Sigmoid colon (tissue), 7 donors: ENCODE measurements around the gene ZNF792. TPM values are rescaled to one million over a fixed set of nuclear protein-coding genes. Genes with fewer than 3 reads are reported as not detected.
A peak's percentile ranks its signal among the peaks of the same experiment; 100 is the strongest.
"Not testable (repeated sequence)": the region's sequence is repeated elsewhere in the genome, so short reads cannot be mapped to it uniquely, and the experiment has no call there.

Experiments
- DNase-seq: peaks from one replicate; pipeline ENCODE4 v3.0.0-alpha.2; 2019
- H3K27ac ChIP-seq, 4 donors: fragments of 200-600 bp; sonication (generic); one replicate each; pipeline ENCODE4 v1.5.1; 2016 to 2019; ENCODE audit warnings: mild to moderate bottlenecking in 1 of 4
- H3K27me3 ChIP-seq, 3 donors: fragments of 200-600 bp; sonication (generic); one replicate each; pipeline ENCODE4 v1.5.1; 2019; ENCODE audit warnings: mild to moderate bottlenecking in 1 of 3
- H3K36me3 ChIP-seq, 4 donors: fragments of 200-600 bp; sonication (generic); one replicate each; pipeline ENCODE4 v1.5.1; 2016 to 2019
- H3K4me1 ChIP-seq, 4 donors: fragments of 200-600 bp; sonication (generic); one replicate each; pipeline ENCODE4 v1.5.1; 2017 to 2019
- H3K4me3 ChIP-seq, 4 donors: fragments of 200-600 bp; sonication (generic); one replicate each; pipeline ENCODE4 v1.5.1; 2017 to 2019; ENCODE audit warnings: mild to moderate bottlenecking in 2 of 4, moderate library complexity in 1 of 4
- H3K9me3 ChIP-seq, 4 donors: fragments of 200-600 bp in 3 of 4; sonication (generic) in 3 of 4; one replicate each; pipeline versions ENCODE4 v1.5.1 to v1.6.1; 2013 to 2019
- EP300 ChIP-seq, 4 donors: sonication (generic); formaldehyde crosslinking; IDR thresholded peaks; one replicate each; pipeline ENCODE4 v1.6.1; 2017; ENCODE audit warnings: antibody characterized with exemption in 4 of 4
- POLR2A ChIP-seq, 2 donors: fragments of 450-650 bp; IDR thresholded peaks; one replicate each; pipeline ENCODE4 v1.6.1; 2016; ENCODE audit warnings: antibody characterized with exemption in 2 of 2, mild to moderate bottlenecking in 2 of 2, moderate library complexity in 2 of 2
- POLR2AphosphoS5 ChIP-seq, 4 donors: sonication (generic); formaldehyde crosslinking; IDR thresholded peaks; one replicate each; pipeline ENCODE4 v1.6.1; 2017; ENCODE audit warnings: antibody characterized with exemption in 4 of 4
- WGBS, 2 donors: extraction: QIAGEN DNeasy Blood & Tissue Kit; methylation state at CpG; one replicate each; pipeline ENCODE4 v1.1.7; 2013; 5-methylcytosine and 5-hydroxymethylcytosine counted together
- intact Hi-C: fragments of 100-400 bp; cut with DNase I; formaldehyde crosslinking; loops from one replicate; pipeline ENCODE4 v1.15.1; 2023
- polyA plus RNA-seq, 3 donors: library from polyadenylated mRNA; stranded (reverse); fragments of 200-250 nt; gene quantifications; one replicate each; pipeline ENCODE4 v1.2.3, GENCODE V29; 2013
- total RNA-seq, 4 donors: library from RNA; depleted of rRNA; stranded (reverse); fragments of >200 nt; gene quantifications; one replicate each; pipeline ENCODE4 v1.1.0, GENCODE V29; 2016
- TF ChIP-seq, protein P1 (sequence below), 4 experiments: fragments of 450-650 bp in 3 of 4; fragments of 200-600 bp in 1 of 4; IDR thresholded peaks; one replicate each; pipeline ENCODE4 v1.5.1; 2016 to 2019; ENCODE audit warnings: antibody characterized with exemption in 4 of 4, mild to moderate bottlenecking in 3 of 4, moderate library complexity in 2 of 4
- donor health status: healthy with polysubstance abuse.
- donor health status: Bipolar disorder and iron deficiency.
- donor health status: healthy.

The ZNF792 gene
- total and polyA plus RNA-seq, 7 donors, result 1.4 to 6.4 (median 3.1) TPM

DNA sequence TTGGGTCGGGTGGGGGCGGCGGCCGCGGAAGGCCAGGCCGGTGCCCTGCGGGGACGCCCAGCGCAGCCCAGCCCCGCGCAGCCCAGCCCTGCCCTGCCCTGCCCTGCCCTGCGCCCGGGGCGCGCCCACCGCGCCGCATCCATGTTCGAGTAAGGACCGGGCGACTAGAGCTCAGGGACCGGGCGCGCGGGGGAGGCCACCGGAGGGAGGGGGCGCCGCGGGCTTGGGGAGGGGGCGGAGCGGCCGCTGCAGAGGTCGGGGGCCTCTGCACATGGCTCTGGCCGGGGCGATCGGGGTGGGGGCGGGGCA, 36.3 kb upstream of the ZNF792 start:
- 1% methylated on average over 37 of the region's 37 CpGs for WGBS, 2 donors
- TF ChIP-seq POLR2AphosphoS5 (IDR thresholded peaks at IDR 0.05) (no peak), EP300 (IDR thresholded peaks at IDR 0.05) (no peak), POLR2A (IDR thresholded peaks at IDR 0.05) (no peak)
- TF ChIP-seq, protein P1, sequence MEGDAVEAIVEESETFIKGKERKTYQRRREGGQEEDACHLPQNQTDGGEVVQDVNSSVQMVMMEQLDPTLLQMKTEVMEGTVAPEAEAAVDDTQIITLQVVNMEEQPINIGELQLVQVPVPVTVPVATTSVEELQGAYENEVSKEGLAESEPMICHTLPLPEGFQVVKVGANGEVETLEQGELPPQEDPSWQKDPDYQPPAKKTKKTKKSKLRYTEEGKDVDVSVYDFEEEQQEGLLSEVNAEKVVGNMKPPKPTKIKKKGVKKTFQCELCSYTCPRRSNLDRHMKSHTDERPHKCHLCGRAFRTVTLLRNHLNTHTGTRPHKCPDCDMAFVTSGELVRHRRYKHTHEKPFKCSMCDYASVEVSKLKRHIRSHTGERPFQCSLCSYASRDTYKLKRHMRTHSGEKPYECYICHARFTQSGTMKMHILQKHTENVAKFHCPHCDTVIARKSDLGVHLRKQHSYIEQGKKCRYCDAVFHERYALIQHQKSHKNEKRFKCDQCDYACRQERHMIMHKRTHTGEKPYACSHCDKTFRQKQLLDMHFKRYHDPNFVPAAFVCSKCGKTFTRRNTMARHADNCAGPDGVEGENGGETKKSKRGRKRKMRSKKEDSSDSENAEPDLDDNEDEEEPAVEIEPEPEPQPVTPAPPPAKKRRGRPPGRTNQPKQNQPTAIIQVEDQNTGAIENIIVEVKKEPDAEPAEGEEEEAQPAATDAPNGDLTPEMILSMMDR (IDR thresholded peaks at IDR 0.05), result no peak
- H3K36me3 ChIP-seq, result peaks cover 0 to under 1% (median 0%) of the 10 kb centered on the region in 4 donors
- no peak for DNase-seq
- peak overlapping the region; percentile 97 to 100 (median 99) for H3K27ac ChIP-seq
- H3K4me1 ChIP-seq, result peaks cover 0 to 50% (median 38%) of the 10 kb centered on the region in 4 donors
- intact Hi-C loops, result no loop called here
- H3K9me3 ChIP-seq, result no peaks in the 10 kb centered on the region
- H3K27me3 ChIP-seq, result no peaks in the 10 kb centered on the region
- H3K4me3 ChIP-seq, result peak overlapping the region; percentile 83 to 99 (median 85)

DNA sequence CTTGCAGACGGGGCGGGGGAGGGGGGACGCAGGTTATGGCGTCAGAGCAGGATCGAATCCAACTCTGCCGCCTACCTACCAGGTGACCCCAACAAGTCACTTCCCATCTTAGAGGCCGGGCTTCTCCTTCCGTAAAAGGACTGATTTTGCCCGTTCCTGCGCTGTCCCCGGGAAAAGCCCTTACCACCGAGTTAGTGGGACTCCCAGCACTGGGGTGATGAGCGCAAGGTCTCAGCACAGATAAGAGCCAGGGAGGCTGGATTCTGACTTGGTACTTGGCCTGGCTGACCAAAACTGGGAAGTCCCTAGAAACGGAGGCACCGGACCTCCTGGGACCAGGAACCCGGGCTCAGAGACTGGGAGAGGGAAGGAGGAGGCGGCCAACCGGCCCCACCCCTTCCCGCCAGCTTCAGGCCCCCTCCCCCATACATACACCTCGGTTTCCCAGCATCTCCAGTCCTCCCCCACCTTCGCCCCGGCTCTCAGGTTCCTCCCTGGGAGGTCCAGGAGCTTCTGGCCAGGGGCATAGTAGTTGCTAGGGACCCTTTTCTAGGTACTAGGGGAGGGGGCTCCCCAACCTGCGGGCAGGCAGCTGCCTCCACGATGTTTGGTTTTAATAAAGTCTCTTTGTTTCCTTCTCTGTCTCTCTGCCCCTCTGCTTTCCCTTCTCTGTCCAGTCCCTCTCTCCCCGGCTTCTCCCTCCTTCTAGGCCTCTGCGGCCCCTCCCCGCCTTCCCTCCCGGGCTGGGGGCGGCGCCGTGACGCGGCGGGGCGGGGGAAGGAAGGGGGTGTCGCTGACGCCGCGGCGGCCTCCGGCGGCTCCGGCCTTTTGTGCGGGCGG, 35.7 kb upstream of the ZNF792 start, which contains the start of gene GRAMD1A:
GRAMD1A (plus strand) TSS at position 826 of the 840 bp plus-strand sequence. CDS start 156 bp downstream, outside the sequence.
- DNase-seq, result peak; percentile 95
- no peaks in the 10 kb centered on the region for H3K9me3 ChIP-seq
- peak within 1 kb of the TSS; percentile 83 to 99 (median 85) for H3K4me3 ChIP-seq
- WGBS, 2 donors, result 1 to 3% methylated on average over 45 of the region's 45 CpGs
- no peaks in the 10 kb centered on the region for H3K27me3 ChIP-seq
- intact Hi-C loops, result no loop called here
- TF ChIP-seq, protein P1 (IDR thresholded peaks at IDR 0.05), result no peak
- TF ChIP-seq EP300 (IDR thresholded peaks at IDR 0.05), result peak in 2 of 4 donors; percentile 47 to 57
- peak; percentile 93 to 94 (median 94) for TF ChIP-seq POLR2AphosphoS5 (IDR thresholded peaks at IDR 0.05)
- TF ChIP-seq POLR2A (IDR thresholded peaks at IDR 0.05), result peak; percentile 87 to 92
- H3K4me1 ChIP-seq, result peaks cover 0 to 50% (median 38%) of the 10 kb centered on the region in 4 donors
- no peaks in the 10 kb centered on the region for H3K36me3 ChIP-seq
- peak within 1 kb of the TSS; percentile 97 to 100 (median 99) for H3K27ac ChIP-seq

DNA sequence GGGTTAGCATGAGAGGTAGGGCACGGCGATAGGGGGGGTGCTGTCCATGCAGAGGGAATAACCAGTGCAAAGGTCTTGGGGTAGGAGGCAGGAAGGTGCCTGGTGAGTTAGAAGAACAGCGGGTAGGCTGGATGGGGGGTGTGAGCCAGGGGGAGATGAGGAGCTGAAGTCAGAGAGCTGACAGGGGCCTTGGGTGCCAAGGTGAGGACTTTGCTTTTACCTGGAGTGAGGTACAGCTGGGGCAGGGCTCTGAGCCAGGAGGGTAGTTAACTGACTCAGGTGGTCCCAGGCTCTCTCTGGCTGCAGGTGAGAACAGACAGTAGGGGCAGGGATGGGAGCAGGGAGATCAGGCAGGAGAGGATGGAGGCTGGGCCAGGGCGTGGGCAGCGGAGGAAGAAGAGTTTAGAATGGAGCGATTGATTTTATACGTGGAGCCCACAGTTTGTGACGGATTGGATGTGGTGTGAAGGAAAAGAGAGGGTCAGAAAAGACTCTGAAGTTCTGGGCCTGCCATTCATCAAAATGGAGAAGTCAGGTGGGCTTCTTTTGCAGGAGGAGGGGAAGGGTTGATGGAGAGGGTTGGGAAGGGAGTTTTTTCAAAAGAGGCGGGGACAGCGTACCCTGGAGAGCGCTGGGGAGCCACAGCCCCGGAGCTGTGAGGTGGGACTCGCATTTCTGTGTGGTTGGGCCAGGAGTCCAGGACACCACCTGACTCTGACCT, 34.9 kb upstream of the ZNF792 start:
- DNase-seq, result no peak
- Histone ChIP-seq H3K9me3 (no peaks in the 10 kb centered on the region), H3K4me3 (peak overlapping the region; percentile 83 to 99 (median 85)), H3K4me1 (peaks cover 0 to 43% (median 34%) of the 10 kb centered on the region in 4 donors), H3K36me3 (no peaks in the 10 kb centered on the region), H3K27me3 (no peaks in the 10 kb centered on the region), H3K27ac (peak overlapping the region; percentile 97 to 100 (median 99))
- WGBS, 2 donors, result 38 to 47% methylated on average over 13 of the region's 13 CpGs
- intact Hi-C loops, result no loop called here
- TF ChIP-seq, protein P1 (IDR thresholded peaks at IDR 0.05), result no peak
- TF ChIP-seq POLR2A (IDR thresholded peaks at IDR 0.05), result no peak
- TF ChIP-seq POLR2AphosphoS5 (IDR thresholded peaks at IDR 0.05), result no peak
- no peak for TF ChIP-seq EP300 (IDR thresholded peaks at IDR 0.05)

DNA sequence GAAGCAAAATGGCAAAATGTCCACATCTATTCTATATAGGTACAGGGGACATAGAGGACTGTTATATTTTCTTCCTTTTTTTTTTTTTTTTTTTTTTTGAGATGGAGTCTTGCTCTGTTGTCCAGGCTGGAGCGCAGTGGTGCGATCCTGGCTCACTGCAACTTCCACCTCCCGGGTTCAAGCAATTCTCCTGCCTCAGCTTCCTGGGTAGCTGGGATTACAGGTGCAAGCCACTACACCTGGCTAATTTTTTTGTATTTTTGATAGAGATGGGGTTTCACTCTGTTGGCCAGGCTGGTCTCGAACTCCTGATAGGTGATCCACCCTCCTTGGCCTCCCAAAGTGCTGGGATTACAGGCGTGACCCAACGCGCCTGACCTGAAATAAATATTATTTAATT, 34.2 kb upstream of the ZNF792 start:
- H3K27me3 ChIP-seq, H3K36me3 ChIP-seq, DNase-seq, H3K9me3 ChIP-seq, H3K4me3 ChIP-seq, intact Hi-C loops: not testable (repeated sequence)
- WGBS, 2 donors, result 93 to 96% methylated on average over 7 of the region's 7 CpGs
- Histone ChIP-seq H3K4me1 (peaks cover 0 to 36% (median 27%) of the 10 kb centered on the region in 4 donors), H3K27ac (peak overlapping the region; percentile 97 to 100 (median 99))

DNA sequence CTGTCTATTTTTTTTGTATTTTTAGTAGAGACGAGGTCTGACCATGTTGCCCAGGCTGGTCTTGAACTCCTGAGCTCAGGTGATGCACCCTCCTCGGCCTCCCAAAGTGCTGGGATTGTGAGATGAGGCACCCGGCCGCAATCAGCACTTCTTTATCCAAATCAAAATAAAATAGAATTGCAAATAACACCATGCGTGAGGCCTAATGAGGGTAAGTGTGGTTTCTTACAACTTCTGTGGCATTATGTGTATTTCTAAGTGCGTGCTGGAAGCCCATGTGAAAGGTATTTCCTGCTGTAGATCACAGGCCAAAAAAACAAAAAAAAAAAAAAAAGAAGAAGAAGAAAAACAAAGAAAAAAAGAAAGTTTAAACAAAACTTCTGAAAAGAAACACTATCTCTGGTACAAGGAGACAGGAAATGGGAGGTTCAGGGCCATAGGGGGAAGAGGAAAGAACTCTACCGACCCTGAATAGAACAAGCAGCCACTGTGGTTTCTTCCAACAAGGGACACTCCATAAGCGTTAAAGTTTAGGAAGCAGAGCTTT, 33.1 kb upstream of the ZNF792 start:
- Histone ChIP-seq H3K4me1 (peaks cover 0 to 28% (median 21%) of the 10 kb centered on the region in 4 donors), H3K27ac (peak overlapping the region in 3 of 4 donors; percentile 39 to 99 (median 39)), H3K4me3 (no peak overlapping the region), H3K36me3 (no peaks in the 10 kb centered on the region), H3K27me3 (no peaks in the 10 kb centered on the region), H3K9me3 (no peaks in the 10 kb centered on the region)
- DNase-seq, result no peak
- WGBS, 2 donors, result 46 to 69% methylated on average over 8 of the region's 8 CpGs
- TF ChIP-seq, protein P1 (IDR thresholded peaks at IDR 0.05), result no peak
- TF ChIP-seq POLR2A (IDR thresholded peaks at IDR 0.05) (no peak), POLR2AphosphoS5 (IDR thresholded peaks at IDR 0.05) (no peak), EP300 (IDR thresholded peaks at IDR 0.05) (no peak)
- intact Hi-C loops, result no loop called here
